ENCODE measurements around the gene ALPL.

The ALPL gene

GRCh38 chr1:21530368-21531016, 21.3 kb downstream of the ALPL start:
- TF ChIP-seq, protein P1, sequence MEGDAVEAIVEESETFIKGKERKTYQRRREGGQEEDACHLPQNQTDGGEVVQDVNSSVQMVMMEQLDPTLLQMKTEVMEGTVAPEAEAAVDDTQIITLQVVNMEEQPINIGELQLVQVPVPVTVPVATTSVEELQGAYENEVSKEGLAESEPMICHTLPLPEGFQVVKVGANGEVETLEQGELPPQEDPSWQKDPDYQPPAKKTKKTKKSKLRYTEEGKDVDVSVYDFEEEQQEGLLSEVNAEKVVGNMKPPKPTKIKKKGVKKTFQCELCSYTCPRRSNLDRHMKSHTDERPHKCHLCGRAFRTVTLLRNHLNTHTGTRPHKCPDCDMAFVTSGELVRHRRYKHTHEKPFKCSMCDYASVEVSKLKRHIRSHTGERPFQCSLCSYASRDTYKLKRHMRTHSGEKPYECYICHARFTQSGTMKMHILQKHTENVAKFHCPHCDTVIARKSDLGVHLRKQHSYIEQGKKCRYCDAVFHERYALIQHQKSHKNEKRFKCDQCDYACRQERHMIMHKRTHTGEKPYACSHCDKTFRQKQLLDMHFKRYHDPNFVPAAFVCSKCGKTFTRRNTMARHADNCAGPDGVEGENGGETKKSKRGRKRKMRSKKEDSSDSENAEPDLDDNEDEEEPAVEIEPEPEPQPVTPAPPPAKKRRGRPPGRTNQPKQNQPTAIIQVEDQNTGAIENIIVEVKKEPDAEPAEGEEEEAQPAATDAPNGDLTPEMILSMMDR (IDR thresholded peaks at IDR 0.05; ENCODE audit: low read depth, low read length, missing control alignments) = no peak
- H3K4me3 ChIP-seq (replicated peaks; ENCODE audit: low read depth, low read length) = no peak overlapping the region
- no peak for DNase-seq (ENCODE audit: extremely low read depth, low read depth)

GRCh38 chr1:21531241-21531640, 22.0 kb downstream of the ALPL start:
- no peak overlapping the region for H3K4me3 ChIP-seq (replicated peaks; ENCODE audit: low read depth, low read length)
- DNase-seq (ENCODE audit: extremely low read depth, low read depth) = no peak
- TF ChIP-seq, protein P1 (IDR thresholded peaks at IDR 0.05; ENCODE audit: low read depth, low read length, missing control alignments) = no peak

- DNase-seq (ENCODE audit: extremely low read depth, low read depth) = no peak
- H3K4me3 ChIP-seq (replicated peaks; ENCODE audit: low read depth, low read length) = no peak overlapping the region
- TF ChIP-seq, protein P1 (IDR thresholded peaks at IDR 0.05; ENCODE audit: low read depth, low read length, missing control alignments) = no peak
Measured at GRCh38 chr1:21532496-21532895, 23.3 kb downstream of the ALPL start.

GRCh38 chr1:21532992-21533534, 23.8 kb downstream of the ALPL start:
- H3K4me3 ChIP-seq (replicated peaks; ENCODE audit: low read depth, low read length) = no peak overlapping the region
- TF ChIP-seq, protein P1 (IDR thresholded peaks at IDR 0.05; ENCODE audit: low read depth, low read length, missing control alignments) = no peak
- DNase-seq (ENCODE audit: extremely low read depth, low read depth) = no peak

DNA sequence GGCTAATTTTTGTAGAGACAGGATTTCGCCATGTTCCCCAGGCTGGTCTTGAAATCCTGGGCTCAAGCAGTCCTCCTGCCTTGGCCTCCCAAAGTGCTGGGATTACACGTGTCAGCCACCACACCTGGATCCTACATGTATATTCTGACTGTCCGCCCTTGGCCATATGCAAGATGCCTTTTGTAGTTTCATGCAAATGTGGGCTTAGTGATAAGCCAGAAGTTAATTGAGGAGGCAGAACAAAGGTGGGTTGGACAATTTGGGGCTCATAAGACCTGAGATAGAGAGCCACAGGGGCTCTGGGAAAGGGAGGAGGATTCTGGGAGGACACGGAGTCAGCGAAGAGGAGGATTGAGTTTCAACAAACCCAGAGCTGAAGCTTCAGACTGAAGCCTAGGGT, 24.9 kb downstream of the ALPL start:
- H3K4me3 ChIP-seq (replicated peaks; ENCODE audit: low read depth, low read length) = no peak overlapping the region
- TF ChIP-seq, protein P1 (IDR thresholded peaks at IDR 0.05; ENCODE audit: low read depth, low read length, missing control alignments) = no peak
- DNase-seq (ENCODE audit: extremely low read depth, low read depth) = no peak

DNA sequence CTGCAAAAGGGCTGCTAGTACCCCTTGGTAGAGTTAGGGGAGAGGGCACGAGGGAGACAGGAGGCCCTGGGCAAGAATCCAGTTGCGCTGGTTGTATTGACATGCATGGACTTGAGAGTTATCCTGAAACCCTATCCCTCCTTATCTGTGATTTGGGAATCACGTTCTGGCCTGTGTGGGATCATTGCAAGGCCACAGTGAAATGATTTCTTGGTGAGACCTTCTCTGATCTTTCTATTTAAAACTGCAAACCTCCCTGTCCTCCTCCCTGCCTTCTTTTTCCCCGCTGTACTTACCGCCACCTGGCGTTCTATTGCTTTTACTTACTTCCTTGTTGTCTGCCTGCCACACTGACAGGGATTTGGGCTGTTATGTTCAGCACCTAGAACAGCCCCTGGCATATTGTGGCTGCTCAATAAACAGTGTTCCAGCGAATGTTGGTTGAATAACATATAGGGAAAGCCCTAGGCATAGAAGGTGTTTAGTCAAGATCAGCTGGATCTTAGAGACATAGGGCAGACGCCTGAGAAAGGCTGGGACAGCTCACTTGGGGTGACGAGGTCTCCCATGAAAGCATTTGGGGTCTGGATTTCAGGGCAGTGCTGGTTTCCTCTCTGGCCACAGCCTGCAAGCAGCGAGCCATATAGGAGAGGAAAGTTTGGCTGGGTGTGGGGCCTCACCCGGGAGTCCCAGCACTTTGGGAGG, 25.6 kb downstream of the ALPL start:
- H3K4me3 ChIP-seq (replicated peaks; ENCODE audit: low read depth, low read length) = no peak overlapping the region
- TF ChIP-seq, protein P1 (IDR thresholded peaks at IDR 0.05; ENCODE audit: low read depth, low read length, missing control alignments) = peak; percentile 14

More for the DNA sequence above, 25.6 kb downstream of the ALPL start:
- DNase-seq (ENCODE audit: extremely low read depth, low read depth) = no peak
